HFF-Myc (cell line): ENCODE measurements around the gene HS1BP3.

ENCODE experiments used
- DNase-seq: peaks from one replicate; pipeline ENCODE4 v3.0.0-alpha.2; 2011; ENCODE audit warnings: low read depth; ENCODE audit errors: extremely low read depth
- H3K4me3 ChIP-seq: replicated peaks from 2 replicates; pipeline ENCODE4 v1.5.1; 2011; ENCODE audit warnings: low read depth, mild to moderate bottlenecking, control low read depth, low read length
- CTCF ChIP-seq: IDR thresholded peaks from 2 replicates; pipeline ENCODE4 v1.5.1; 2012; ENCODE audit warnings: mild to moderate bottlenecking, low read depth, low read length, control low read depth; ENCODE audit errors: missing control alignments

Gene HS1BP3

GRCh38 chr2:20674309-20674965 lies 23.5 kb upstream of the HS1BP3 start:
- TF ChIP-seq CTCF = no peak
- DNase-seq = no peak
- H3K4me3 ChIP-seq = no peak overlapping the region

- no peak overlapping the region for H3K4me3 ChIP-seq
- DNase-seq = no peak
- no peak for TF ChIP-seq CTCF
These were observed 22.9 kb upstream of the HS1BP3 start for GRCh38 chr2:20673686-20674308.

GRCh38 chr2:20672201-20672951 lies 21.5 kb upstream of the HS1BP3 start:
- H3K4me3 ChIP-seq = no peak overlapping the region
- TF ChIP-seq CTCF = no peak
- DNase-seq = no peak

GRCh38 chr2:20671736-20672080 lies 20.8 kb upstream of the HS1BP3 start:
- no peak for TF ChIP-seq CTCF
- DNase-seq = no peak
- H3K4me3 ChIP-seq = no peak overlapping the region

- no peak for TF ChIP-seq CTCF
- no peak for DNase-seq
- no peak overlapping the region for H3K4me3 ChIP-seq
These were observed 20.3 kb upstream of the HS1BP3 start for GRCh38 chr2:20671036-20671735.

- H3K4me3 ChIP-seq = no peak overlapping the region
- no peak for DNase-seq
- no peak for TF ChIP-seq CTCF
These were observed 19.6 kb upstream of the HS1BP3 start for GRCh38 chr2:20670315-20671035.
